Upper lobe of left lung (tissue), 6 donors: ENCODE data around the gene GPC5. TPM values are rescaled to one million over a fixed set of nuclear protein-coding genes. Genes with fewer than 3 reads are reported as not detected.

Source experiments
- ATAC-seq, 2 donors: fragments of 200-7000 bp; cut with Tn5 transposase; one replicate each; pipeline ENCODE4 v1.9.1; 2022; ENCODE audit warnings: mild to moderate bottlenecking in 2 of 2, moderate library complexity in 2 of 2; ENCODE audit not compliant: low FRiP score in 2 of 2
- DNase-seq, 2 donors: peaks; one replicate each; pipeline ENCODE4 v3.0.0-alpha.2; 2019 to 2020
- H3K27ac ChIP-seq, 4 donors: fragments of 200-600 bp; sonication (generic); one replicate each; pipeline ENCODE4 v1.5.1; 2016 to 2019
- H3K27me3 ChIP-seq, 4 donors: fragments of 200-600 bp; sonication (generic); one replicate each; pipeline ENCODE4 v1.5.1; 2017 to 2019
- H3K36me3 ChIP-seq, 4 donors: fragments of 200-600 bp; sonication (generic); one replicate each; pipeline ENCODE4 v1.5.1; 2016 to 2019
- H3K4me1 ChIP-seq, 4 donors: fragments of 200-600 bp; sonication (generic); one replicate each; pipeline ENCODE4 v1.5.1; 2018 to 2019
- H3K4me3 ChIP-seq, 4 donors: fragments of 200-600 bp; sonication (generic); one replicate each; pipeline ENCODE4 v1.5.1; 2017 to 2019; ENCODE audit warnings: mild to moderate bottlenecking in 2 of 4, moderate library complexity in 1 of 4
- H3K9me3 ChIP-seq, 4 donors: fragments of 200-600 bp; sonication (generic); one replicate each; pipeline ENCODE4 v1.5.1; 2018 to 2019
- CTCF ChIP-seq, 6 experiments: fragments of 450-650 bp in 4 of 6; fragments of 200-600 bp in 2 of 6; sonication (generic) in 2 of 6; IDR thresholded peaks; one replicate each; pipeline ENCODE4 v1.5.1; 2016 to 2019; ENCODE audit warnings: antibody characterized with exemption in 6 of 6
- EP300 ChIP-seq, 4 donors: sonication (generic); formaldehyde crosslinking; IDR thresholded peaks; one replicate each; pipeline ENCODE4 v1.5.1; 2017; ENCODE audit warnings: antibody characterized with exemption in 4 of 4, control low read depth in 2 of 4
- POLR2A ChIP-seq, 4 donors: fragments of 450-650 bp; IDR thresholded peaks; one replicate each; pipeline ENCODE4 v1.5.1; 2016 to 2017; ENCODE audit warnings: antibody characterized with exemption in 4 of 4, mild to moderate bottlenecking in 2 of 4
- POLR2AphosphoS5 ChIP-seq, 2 donors: sonication (generic); formaldehyde crosslinking; IDR thresholded peaks; one replicate each; pipeline ENCODE4 v1.5.1; 2017; ENCODE audit warnings: antibody characterized with exemption in 2 of 2
- WGBS, 2 donors: methylation state at CpG; one replicate each; pipeline ENCODE4 v1.1.5; 2017 to 2018; 5-methylcytosine and 5-hydroxymethylcytosine counted together
- total RNA-seq, 6 donors: library from RNA; depleted of rRNA in 4 of 6; stranded (reverse); fragments of >200 nt in 4 of 6; gene quantifications; one replicate each; pipeline versions ENCODE4 v1.1.0 to v1.2.1, GENCODE V29; 2016 to 2021
- donor health status: DM: no; HTN: no; CAD: no; lungs with moderate emphysema.
- donor health status: DM: no; HTN: yes; CAD: no; lungs with severe emphysema.

The GPC5 gene
- total RNA-seq, 6 donors from 2014 or later = 7.6 to 51.4 (median 12.8) TPM

GRCh38 chr13:92483894-92484293, 1085.5 kb downstream of the GPC5 start:
- WGBS, 2 donors = 76 to 86% methylated on average over 3 of the region's 3 CpGs
- no peak for TF ChIP-seq EP300 (IDR thresholded peaks at IDR 0.05)
- no peaks in the 10 kb centered on the region for H3K36me3 ChIP-seq

GRCh38 chr13:92487238-92487637, 1088.8 kb downstream of the GPC5 start:
- Histone ChIP-seq H3K27ac (no peak overlapping the region), H3K4me1 (no peaks in the 10 kb centered on the region), H3K9me3 (no peaks in the 10 kb centered on the region), H3K27me3 (no peaks in the 10 kb centered on the region), H3K4me3 (no peak overlapping the region), H3K36me3 (no peaks in the 10 kb centered on the region)
- ATAC-seq (no peak), DNase-seq (no peak)
- TF ChIP-seq CTCF (IDR thresholded peaks at IDR 0.05) (no peak), POLR2A (IDR thresholded peaks at IDR 0.05) (no peak), EP300 (IDR thresholded peaks at IDR 0.05) (no peak), POLR2AphosphoS5 (IDR thresholded peaks at IDR 0.05) (no peak)

More at GRCh38 chr13:92483894-92484293, 1085.5 kb downstream of the GPC5 start:
- Histone ChIP-seq H3K4me3 (no peak overlapping the region), H3K27me3 (no peaks in the 10 kb centered on the region), H3K27ac (no peak overlapping the region), H3K9me3 (no peaks in the 10 kb centered on the region), H3K4me1 (no peaks in the 10 kb centered on the region)
- no peak for ATAC-seq
- DNase-seq = no peak

GRCh38 chr13:92488249-92488852, 1089.9 kb downstream of the GPC5 start:
- Histone ChIP-seq H3K27me3 (no peaks in the 10 kb centered on the region), H3K4me3 (no peak overlapping the region), H3K36me3 (no peaks in the 10 kb centered on the region), H3K27ac (no peak overlapping the region), H3K9me3 (no peaks in the 10 kb centered on the region), H3K4me1 (no peaks in the 10 kb centered on the region)
- ATAC-seq (no peak), DNase-seq (no peak)
- TF ChIP-seq EP300 (IDR thresholded peaks at IDR 0.05) (no peak), CTCF (IDR thresholded peaks at IDR 0.05) (no peak), POLR2A (IDR thresholded peaks at IDR 0.05) (no peak), POLR2AphosphoS5 (IDR thresholded peaks at IDR 0.05) (no peak)
- 85 to 87% methylated on average over 7 of the region's 7 CpGs for WGBS, 2 donors

GRCh38 chr13:92491839-92492238, 1093.4 kb downstream of the GPC5 start:
- Histone ChIP-seq H3K4me1 (no peaks in the 10 kb centered on the region), H3K27ac (no peak overlapping the region), H3K36me3 (no peaks in the 10 kb centered on the region), H3K27me3 (no peaks in the 10 kb centered on the region), H3K9me3 (no peaks in the 10 kb centered on the region), H3K4me3 (no peak overlapping the region)
- TF ChIP-seq POLR2A (IDR thresholded peaks at IDR 0.05) (no peak), EP300 (IDR thresholded peaks at IDR 0.05) (no peak), CTCF (IDR thresholded peaks at IDR 0.05) (no peak), POLR2AphosphoS5 (IDR thresholded peaks at IDR 0.05) (no peak)
- DNase-seq = no peak
- no peak for ATAC-seq

GRCh38 chr13:92494915-92495314, 1096.5 kb downstream of the GPC5 start:
- no peaks in the 10 kb centered on the region for H3K4me1 ChIP-seq
- no peak overlapping the region for H3K27ac ChIP-seq
- DNase-seq (no peak), ATAC-seq (no peak)
- no peaks in the 10 kb centered on the region for H3K27me3 ChIP-seq
- TF ChIP-seq EP300 (IDR thresholded peaks at IDR 0.05) (no peak), POLR2AphosphoS5 (IDR thresholded peaks at IDR 0.05) (no peak), POLR2A (IDR thresholded peaks at IDR 0.05) (no peak), CTCF (IDR thresholded peaks at IDR 0.05) (no peak)
- WGBS, 2 donors = 81 to 86% methylated on average over 2 of the region's 2 CpGs
- H3K4me3 ChIP-seq = no peak overlapping the region
- no peaks in the 10 kb centered on the region for H3K9me3 ChIP-seq
- H3K36me3 ChIP-seq = no peaks in the 10 kb centered on the region
